Osteoblast (primary cell): ENCODE results near the gene WNT7B. TPM values are rescaled to one million over a fixed set of nuclear protein-coding genes. Genes with fewer than 3 reads are reported as not detected.

Source experiments
- DNase-seq: peaks from one replicate; pipeline ENCODE4 v3.0.0; 2011; ENCODE audit warnings: low spot score, mixed read lengths; ENCODE audit not compliant: insufficient read length; ENCODE audit errors: missing footprints
- H2AFZ ChIP-seq: 2 replicates; pipeline ENCODE4 v1.6.0; 2011; ENCODE audit warnings: mild to moderate bottlenecking, low read length
- H3K27ac ChIP-seq: 2 replicates; pipeline ENCODE4 v1.5.1; 2011; ENCODE audit warnings: mild to moderate bottlenecking, low read depth, low read length, moderate library complexity
- H3K27me3 ChIP-seq: 2 replicates; pipeline ENCODE4 v1.6.0; 2012; ENCODE audit warnings: mild to moderate bottlenecking, control low read depth, inconsistent platforms, low read length, moderate library complexity; ENCODE audit not compliant: insufficient read depth
- H3K36me3 ChIP-seq: 2 replicates; pipeline ENCODE4 v1.5.1; 2011; ENCODE audit warnings: mild to moderate bottlenecking, low read length, control low read depth, moderate library complexity; ENCODE audit not compliant: insufficient read depth
- H3K4me1 ChIP-seq: 2 replicates; pipeline ENCODE4 v1.5.1; 2011; ENCODE audit warnings: mild to moderate bottlenecking, low read length, control low read depth, moderate library complexity; ENCODE audit not compliant: insufficient read depth
- H3K4me2 ChIP-seq: 2 replicates; pipeline ENCODE4 v1.6.0; 2011; ENCODE audit warnings: mild to moderate bottlenecking, low read length; ENCODE audit not compliant: insufficient read depth
- H3K4me3 ChIP-seq: fragments of 200-600 bp; sonication (generic); 3 replicates; pipeline ENCODE4 v1.5.1; 2012; ENCODE audit warnings: mild to moderate bottlenecking, low read length, inconsistent platforms; ENCODE audit not compliant: insufficient read depth
- H3K79me2 ChIP-seq: 2 replicates; pipeline ENCODE4 v1.6.0; 2012; ENCODE audit warnings: mild to moderate bottlenecking, low read length, control low read depth, inconsistent platforms; ENCODE audit not compliant: insufficient read depth
- H3K9me3 ChIP-seq: 2 replicates; pipeline ENCODE4 v1.5.1; 2011; ENCODE audit warnings: low read depth, low read length, control low read depth
- H4K20me1 ChIP-seq: 2 replicates; pipeline ENCODE4 v1.6.0; 2012; ENCODE audit warnings: mild to moderate bottlenecking, low read length, control low read depth; ENCODE audit not compliant: insufficient read depth
- total RNA-seq: library from RNA; depleted of rRNA; stranded (reverse); fragments of >200 nt; gene quantifications from 2 replicates; pipeline ENCODE4 v1.2.3, GENCODE V29; 2012
- TF ChIP-seq, protein P1 (sequence below): IDR thresholded peaks from 2 replicates; pipeline ENCODE4 v1.5.1; 2011; ENCODE audit warnings: mild to moderate bottlenecking, low read depth, low read length, moderate library complexity; ENCODE audit errors: extremely low read depth

WNT7B gene
- total RNA-seq, 1 donor, result not detected

DNA sequence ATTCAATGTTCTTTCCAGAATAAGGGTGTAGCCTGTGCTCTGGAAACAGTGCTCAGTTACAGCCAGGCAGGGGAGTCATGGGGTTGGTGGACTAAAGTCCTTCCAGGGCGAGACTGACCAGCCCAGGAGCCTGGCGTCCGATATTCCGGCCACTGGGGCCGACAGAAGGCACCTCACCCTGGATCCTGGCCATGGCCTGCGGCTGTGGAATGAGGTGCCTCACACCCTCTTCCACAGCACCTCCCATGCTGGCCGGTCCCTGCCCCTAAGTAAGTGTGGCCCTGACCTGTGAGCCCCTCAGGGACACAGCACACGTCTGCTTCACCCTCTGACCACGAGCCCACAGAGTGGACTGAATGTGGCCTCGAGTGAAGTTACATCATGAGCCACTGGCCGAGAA lies 50.5 kb downstream of the WNT7B start:
- Histone ChIP-seq H4K20me1 (no peaks in the 10 kb centered on the region), H3K27ac (no peak overlapping the region), H3K36me3 (no peaks in the 10 kb centered on the region), H2AFZ (no peak overlapping the region), H3K4me1 (peaks cover 2% of the 10 kb centered on the region), H3K4me2 (no peak overlapping the region), H3K79me2 (no peaks in the 10 kb centered on the region), H3K9me3 (no peaks in the 10 kb centered on the region), H3K4me3 (no peak overlapping the region), H3K27me3 (no peaks in the 10 kb centered on the region)
- DNase-seq, result no peak
- TF ChIP-seq, protein P1, sequence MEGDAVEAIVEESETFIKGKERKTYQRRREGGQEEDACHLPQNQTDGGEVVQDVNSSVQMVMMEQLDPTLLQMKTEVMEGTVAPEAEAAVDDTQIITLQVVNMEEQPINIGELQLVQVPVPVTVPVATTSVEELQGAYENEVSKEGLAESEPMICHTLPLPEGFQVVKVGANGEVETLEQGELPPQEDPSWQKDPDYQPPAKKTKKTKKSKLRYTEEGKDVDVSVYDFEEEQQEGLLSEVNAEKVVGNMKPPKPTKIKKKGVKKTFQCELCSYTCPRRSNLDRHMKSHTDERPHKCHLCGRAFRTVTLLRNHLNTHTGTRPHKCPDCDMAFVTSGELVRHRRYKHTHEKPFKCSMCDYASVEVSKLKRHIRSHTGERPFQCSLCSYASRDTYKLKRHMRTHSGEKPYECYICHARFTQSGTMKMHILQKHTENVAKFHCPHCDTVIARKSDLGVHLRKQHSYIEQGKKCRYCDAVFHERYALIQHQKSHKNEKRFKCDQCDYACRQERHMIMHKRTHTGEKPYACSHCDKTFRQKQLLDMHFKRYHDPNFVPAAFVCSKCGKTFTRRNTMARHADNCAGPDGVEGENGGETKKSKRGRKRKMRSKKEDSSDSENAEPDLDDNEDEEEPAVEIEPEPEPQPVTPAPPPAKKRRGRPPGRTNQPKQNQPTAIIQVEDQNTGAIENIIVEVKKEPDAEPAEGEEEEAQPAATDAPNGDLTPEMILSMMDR, result no peak

DNA sequence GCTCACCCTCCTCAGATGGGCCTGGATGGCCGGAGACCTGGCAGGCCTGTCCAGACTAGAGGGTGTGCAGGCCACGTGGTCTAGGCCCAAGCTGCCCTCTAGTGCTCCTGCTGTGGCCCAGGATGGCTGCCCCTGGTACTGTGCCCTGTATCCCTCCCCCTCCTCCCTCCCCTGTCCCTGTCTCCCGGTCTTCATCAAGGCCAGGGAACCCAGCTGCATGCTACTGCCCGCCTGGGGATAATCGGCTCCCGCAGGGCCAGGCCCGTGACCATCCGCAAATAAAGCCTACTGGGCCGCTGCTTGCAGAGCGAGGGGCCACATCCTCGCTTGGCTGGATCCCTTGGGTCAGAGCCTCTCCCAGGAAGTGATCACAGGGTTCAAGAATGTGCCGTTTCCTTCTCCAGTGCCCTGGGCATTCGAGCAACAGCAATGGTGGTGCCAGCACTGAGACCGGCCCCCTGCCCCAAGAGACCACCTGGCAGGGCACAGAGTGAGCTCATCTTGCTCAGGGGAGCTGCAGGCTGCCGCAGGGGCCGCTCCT lies 51.1 kb downstream of the WNT7B start:
- H3K27ac ChIP-seq, result no peak overlapping the region
- no peak overlapping the region for H3K4me3 ChIP-seq
- no peaks in the 10 kb centered on the region for H3K36me3 ChIP-seq
- no peak overlapping the region for H2AFZ ChIP-seq
- H3K9me3 ChIP-seq, result no peaks in the 10 kb centered on the region
- TF ChIP-seq, protein P1, result no peak
- no peaks in the 10 kb centered on the region for H4K20me1 ChIP-seq
- peaks cover 2% of the 10 kb centered on the region for H3K4me1 ChIP-seq
- no peaks in the 10 kb centered on the region for H3K27me3 ChIP-seq
- no peaks in the 10 kb centered on the region for H3K79me2 ChIP-seq
- H3K4me2 ChIP-seq, result no peak overlapping the region
- DNase-seq, result no peak

DNA sequence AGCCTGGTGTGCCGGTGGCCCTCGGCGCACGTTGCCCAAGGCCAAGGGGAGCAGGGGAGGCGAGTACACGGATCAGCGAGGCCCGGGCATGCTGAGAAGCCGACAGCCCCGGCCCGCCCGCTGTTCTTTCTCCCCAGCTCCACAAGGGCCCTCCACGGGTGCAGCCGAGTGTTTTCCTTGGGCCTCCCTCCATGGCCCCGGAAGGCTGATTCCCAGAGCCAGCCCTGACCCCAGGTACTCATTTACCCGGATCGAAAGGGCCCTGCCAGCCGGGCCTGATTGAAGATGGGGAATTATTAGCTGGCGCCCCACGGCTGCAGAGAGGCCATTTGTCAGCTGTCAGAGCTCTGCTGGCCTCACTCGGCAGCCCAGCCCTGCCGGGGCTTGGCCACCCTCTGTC lies 53.1 kb downstream of the WNT7B start:
- Histone ChIP-seq H3K4me3 (no peak overlapping the region), H3K4me1 (peaks cover 2% of the 10 kb centered on the region), H4K20me1 (no peaks in the 10 kb centered on the region), H3K79me2 (no peaks in the 10 kb centered on the region), H3K36me3 (no peaks in the 10 kb centered on the region), H3K9me3 (no peaks in the 10 kb centered on the region), H3K4me2 (no peak overlapping the region), H2AFZ (no peak overlapping the region), H3K27ac (no peak overlapping the region), H3K27me3 (no peaks in the 10 kb centered on the region)
- DNase-seq, result no peak
- TF ChIP-seq, protein P1, result no peak

DNA sequence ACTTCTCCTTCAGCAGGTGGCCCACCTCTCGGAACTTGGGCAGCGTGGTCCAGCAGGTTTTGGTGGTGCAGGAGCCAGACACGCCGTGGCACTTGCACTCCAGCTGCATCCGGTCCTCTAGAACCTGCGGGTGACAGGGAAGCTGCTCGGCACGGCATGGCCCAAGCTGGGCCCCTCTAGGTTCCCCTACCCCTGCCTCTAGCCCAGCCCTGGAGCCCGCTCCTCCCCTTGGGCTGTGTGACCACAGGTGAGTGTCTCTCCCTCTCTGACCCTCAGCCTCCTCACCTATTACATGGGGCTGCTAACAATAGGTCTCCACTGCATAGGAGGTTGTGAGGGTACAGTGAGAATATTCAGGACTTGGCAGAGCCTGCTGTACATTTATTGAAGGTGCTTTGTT lies 53.8 kb downstream of the WNT7B start:
- no peaks in the 10 kb centered on the region for H3K79me2 ChIP-seq
- peaks cover 2% of the 10 kb centered on the region for H3K4me1 ChIP-seq
- DNase-seq, result no peak

More for the DNA sequence above, 53.8 kb downstream of the WNT7B start:
- Histone ChIP-seq H3K4me2 (no peak overlapping the region), H3K27me3 (no peaks in the 10 kb centered on the region), H3K27ac (no peak overlapping the region), H2AFZ (no peak overlapping the region), H3K4me3 (no peak overlapping the region), H3K9me3 (no peaks in the 10 kb centered on the region), H4K20me1 (no peaks in the 10 kb centered on the region), H3K36me3 (no peaks in the 10 kb centered on the region)
- TF ChIP-seq, protein P1, result no peak
